Activated T-cell treated with anti-CD3 and anti-CD28 coated beads, Interleukin-2, amount 50 U/mL, for 48 hours (primary cell): ENCODE measurements around the gene OAT.

ENCODE experiments used
- DNase-seq, 2 experiments: peaks; one replicate each; pipeline ENCODE4 v3.0.0-alpha.2; 2020

OAT gene

DNA sequence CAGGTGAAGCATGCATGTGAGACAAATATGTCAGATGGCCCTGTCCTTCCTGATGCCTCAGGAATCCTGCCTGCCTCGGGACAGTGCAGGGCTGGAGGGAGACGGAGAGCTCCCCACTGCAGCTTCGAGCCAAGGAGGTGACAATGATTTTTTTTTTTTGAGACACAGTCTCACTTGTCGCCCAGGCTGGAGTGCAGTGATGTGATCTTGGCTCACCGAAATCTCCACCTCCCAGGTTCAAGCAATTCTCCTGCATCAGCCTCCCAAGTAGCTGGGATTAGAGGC, 68.8 kb downstream of the OAT start:
- no peak for DNase-seq

DNA sequence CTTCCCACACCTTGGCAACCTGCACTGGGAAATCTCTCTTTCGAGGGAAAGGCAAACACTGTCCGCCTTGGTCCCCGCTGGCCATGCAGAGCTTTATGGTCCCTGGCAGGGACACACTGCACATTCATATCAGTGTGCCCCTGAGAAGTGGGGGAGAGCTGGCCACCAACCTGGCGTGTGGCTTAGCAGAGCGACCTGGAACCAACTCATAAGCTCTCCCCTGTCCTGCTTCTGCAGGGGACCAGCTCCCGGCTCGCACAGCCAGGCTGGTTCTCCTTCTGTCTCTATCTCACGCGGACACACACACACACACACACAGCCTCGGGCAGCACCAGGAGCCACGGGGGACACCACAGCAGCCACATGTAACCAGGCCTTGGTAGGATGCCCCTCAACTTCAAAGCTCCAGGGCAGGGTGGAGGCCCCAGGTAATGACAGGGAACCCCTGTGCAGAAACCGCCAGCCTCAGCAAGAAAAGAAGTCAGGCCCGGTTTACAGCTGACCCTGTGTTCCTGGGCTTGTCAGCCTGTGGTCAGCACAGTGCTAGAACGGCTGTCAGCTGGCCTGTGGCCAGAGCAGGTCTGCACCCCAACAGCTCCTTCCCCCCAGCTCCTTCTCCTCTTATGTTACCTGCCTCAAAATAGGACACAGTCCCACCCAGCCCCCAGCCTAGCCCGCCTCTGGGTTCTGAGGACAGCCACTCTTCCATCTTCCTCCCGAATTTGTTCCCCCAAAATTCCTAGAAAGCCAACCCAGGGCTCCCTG, 69.3 kb downstream of the OAT start:
- DNase-seq, result no peak

DNA sequence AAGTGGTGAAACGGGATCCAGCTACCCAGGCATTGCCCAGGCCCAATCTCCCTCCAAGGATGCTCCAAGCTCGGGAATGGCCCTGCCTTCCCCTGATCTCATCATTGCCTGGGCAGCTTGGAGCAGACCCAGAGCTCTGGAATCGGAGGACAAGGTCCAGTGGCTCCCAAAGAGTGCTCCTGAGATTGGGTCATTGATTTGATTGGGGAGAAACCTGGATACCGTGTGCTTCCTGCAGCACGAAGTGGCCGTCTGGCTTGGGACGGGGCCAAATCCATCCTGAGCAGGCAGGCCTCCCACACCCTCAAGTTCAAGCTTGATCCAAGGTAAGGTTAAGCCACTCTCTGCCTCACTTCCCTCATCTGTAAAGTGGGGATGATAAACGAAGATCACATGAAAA, 69.9 kb downstream of the OAT start:
- DNase-seq, result no peak

DNA sequence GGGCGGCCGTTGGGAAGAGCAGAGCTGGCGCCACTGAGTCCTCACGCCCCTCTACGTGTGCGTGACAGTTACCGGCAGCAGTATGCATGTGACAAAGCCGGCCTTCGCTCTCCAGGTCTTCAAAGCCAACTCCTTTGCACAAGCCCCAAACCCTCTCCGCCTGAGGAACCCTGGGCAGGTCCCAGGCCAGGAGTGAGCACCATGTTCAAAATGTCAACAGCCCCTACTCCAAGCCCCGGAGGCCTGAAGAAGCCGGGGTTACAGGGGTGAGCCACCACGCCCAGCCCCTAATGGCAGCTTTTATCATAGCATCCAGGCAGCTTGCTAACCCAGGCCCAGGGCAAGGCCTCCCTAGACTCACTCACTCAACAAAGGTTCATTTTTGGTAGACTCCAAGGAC, 70.8 kb downstream of the OAT start:
- DNase-seq, result no peak
